HTERT RPE-1 (cell line): ENCODE results near the gene GPR141.

Source experiments
- in situ Hi-C: fragments of 300-500 bp; cut with MboI; formaldehyde crosslinking; loops from 4 replicates; pipeline ENCODE4 v1.14.3; 2020; ENCODE audit warnings: low sequenced_read_pairs

The GPR141 gene, protein sequence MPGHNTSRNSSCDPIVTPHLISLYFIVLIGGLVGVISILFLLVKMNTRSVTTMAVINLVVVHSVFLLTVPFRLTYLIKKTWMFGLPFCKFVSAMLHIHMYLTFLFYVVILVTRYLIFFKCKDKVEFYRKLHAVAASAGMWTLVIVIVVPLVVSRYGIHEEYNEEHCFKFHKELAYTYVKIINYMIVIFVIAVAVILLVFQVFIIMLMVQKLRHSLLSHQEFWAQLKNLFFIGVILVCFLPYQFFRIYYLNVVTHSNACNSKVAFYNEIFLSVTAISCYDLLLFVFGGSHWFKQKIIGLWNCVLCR

DNA sequence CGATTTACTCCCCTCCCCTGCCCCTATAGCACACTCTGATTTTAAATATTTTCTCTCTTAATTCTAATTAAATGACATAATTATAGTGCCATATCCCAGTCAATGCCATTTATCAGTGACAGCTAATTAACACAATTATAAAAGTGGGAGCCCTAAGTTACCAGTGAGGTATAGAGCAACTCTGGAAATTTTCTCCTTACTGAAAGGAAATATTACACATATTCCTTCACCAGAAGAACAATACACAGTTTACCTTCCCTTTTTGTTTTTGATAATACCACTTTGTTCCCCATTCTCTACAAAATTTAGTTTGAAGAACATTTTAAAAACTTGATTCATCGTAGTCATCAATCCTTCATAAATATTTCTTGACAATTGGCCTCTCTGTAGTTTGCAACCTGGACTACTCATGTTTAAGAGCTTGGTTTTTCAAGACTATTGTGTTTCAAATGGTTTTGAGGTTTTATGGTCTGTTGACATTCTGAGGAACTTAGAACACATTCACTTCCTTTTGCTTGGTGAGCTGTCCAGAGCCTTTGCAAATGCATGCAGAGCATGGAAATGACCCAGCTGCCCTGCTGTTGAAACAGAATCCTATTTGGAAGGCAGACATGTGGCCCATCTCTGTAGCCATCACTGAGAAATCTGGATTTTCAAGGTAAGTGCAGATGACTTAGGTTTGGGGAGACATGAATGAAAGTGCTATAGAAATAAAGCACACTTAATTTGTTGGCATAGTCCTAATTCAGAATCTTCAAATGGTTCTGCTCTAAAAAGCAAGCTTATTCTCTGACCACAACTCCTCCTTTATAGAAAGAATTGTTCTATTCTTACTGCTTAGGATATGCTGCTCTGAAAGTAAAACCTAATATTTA lies at the start of gene GPR141:
Gene GPR141, plus strand, starts transcription at position 521 of the 875 bp plus-strand sequence. CDS start 56,628 bp downstream, outside the sequence.
- in situ Hi-C loops: no loop called here

DNA sequence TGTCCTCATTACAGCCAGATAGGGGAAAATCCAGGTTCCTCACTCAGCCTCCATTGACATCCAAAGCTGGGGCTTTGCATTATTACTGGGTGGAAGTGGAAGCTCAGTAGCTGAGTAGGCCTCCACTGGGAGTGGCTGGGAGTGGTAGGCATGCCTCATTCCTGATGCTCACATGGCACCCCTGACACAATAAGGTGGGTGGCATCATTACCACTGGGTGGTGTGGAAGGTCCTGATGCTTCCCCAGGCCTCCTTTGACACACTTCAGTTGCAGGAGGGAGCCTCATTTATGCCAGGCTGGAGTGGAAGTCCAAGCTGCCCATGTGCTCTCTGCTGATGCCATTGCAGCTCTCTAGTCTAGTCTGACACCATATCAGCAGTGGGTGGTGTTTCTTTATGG lies 48.2 kb upstream of the GPR141 start:
- in situ Hi-C loops: no loop called here

DNA sequence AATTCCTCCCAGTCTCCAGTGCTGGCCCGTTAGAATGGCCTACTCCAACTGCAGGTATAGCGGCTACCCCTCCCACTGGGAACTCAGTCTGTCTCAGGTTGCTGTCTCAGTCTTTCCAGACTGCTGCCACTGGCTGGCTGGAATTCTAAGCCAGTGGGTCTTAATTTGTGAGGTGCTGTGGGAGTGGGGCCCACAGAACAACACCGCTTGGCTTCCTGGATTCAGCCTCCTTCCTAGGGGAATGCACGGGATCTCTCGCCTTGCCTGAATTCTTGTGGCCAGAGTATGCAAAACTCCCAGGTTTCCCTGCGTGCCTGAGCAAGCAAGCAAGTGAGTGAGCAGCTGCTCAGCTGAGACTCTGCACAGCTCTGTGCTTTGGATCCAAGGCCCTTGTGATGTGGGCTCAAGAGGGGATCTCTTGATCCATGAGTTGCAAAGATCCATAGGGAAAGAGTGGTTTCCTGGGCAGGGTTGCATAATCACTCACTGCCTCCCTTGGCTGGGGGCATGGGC lies 41.5 kb upstream of the GPR141 start:
- in situ Hi-C loops: no loop called here

DNA sequence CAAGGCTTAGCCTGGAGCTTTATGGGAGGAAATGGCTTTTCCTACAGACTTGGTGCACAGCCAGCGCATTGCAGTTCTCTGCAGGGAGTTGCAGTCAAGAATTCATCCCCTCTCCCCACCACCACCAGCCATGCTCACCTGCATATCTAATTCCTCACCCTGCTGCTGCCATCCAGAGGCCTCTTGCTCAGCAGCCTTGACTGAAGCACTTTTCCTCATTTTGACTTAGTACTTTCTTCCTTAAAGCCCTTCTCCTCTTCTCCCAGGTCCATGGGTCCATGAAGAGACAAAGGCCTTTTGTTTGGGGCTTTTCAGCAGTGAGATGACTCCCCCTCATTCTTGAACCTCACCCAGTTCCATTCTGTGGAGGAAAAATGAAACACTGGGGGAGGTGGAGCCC lies 39.7 kb upstream of the GPR141 start:
- in situ Hi-C loops: no loop called here

DNA sequence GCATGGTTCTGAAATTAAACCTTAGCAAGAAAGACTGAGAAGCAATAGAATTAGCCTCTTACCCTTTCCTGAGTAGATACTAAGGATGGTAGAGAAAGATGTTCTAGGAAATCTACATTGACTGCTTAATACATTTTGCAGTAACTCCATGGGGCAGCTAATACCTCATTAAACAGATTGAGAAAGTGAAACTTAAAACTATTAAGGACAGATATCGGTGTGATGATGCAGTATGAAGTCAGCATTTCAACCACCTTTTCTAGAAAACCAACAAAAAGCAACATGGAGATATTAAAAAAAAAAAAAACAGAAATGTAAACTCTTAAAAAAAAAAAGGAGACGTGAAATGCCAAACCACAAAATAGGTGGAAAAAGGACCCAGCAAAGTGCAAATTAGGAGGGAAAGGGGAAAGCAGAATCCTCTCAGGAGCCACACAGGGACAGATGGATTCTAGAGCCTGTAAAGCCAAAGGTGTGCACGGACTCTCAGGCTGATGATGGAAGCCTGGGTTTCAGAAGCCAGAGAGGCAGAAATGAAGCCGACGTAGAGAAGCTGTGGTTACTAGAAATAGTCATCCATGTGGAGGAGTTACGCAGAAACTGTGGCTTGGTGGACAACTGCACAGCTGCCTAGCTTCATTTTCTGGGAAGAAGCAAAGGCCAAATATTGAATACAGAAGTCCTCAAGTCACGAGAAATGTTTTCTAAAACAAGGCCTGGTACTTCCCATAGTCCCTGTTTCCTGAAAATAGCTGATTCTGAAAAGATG lies 38.1 kb upstream of the GPR141 start:
- in situ Hi-C loops: no loop called here

GRCh38 chr7:37656913-37657530 lies 26.5 kb upstream of the GPR141 start:
- in situ Hi-C loops: no loop called here

DNA sequence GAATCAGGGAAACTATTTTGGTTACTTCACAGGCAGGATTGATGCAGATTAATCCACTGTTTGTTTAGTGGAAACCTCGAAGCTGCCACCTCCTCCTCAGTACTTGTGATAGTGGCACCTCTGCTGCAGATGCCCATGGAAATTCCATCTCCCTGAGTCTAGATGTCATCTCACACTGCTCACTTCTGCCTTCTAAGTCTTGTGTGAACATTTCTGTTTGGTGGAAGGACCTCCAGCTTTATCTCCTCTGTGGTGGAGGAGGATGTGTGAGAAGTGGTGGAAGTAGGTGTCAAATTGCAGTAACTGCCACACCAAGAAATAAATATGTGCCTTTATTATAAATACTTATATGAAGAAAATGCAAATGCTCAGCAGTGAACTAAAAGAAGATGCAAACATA lies 25.8 kb upstream of the GPR141 start:
- in situ Hi-C loops: no loop called here

GRCh38 chr7:37659971-37660565 lies 23.5 kb upstream of the GPR141 start:
- in situ Hi-C loops: no loop called here

DNA sequence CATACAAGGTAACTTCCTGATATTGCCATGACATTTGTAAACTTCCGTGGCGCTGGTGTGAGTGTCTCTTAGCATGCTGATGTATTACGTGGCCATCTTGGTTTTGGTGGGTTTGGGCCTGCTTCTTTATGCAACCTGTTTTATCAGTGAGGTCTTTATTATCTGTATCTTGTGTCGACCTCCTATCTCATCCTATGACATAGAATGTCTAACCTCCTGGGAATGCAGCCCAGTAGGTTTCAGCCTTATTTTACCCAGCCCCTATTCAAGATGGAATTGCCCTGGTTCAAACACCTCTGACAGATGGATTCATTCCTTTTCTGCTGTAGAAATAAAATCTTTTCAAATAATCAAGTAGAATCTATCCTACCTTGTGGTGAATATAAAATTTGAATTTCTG lies 23.0 kb upstream of the GPR141 start:
- in situ Hi-C loops: no loop called here

- in situ Hi-C loops: no loop called here
Observed at GRCh38 chr7:37663693-37664092, 19.9 kb upstream of the GPR141 start.

- in situ Hi-C loops: no loop called here
Observed at GRCh38 chr7:37665352-37666022, 18.1 kb upstream of the GPR141 start.

- in situ Hi-C loops: no loop called here
Observed at GRCh38 chr7:37666026-37666799, 17.4 kb upstream of the GPR141 start.

- in situ Hi-C loops: no loop called here
Observed at GRCh38 chr7:37669818-37670217, 13.7 kb upstream of the GPR141 start.

DNA sequence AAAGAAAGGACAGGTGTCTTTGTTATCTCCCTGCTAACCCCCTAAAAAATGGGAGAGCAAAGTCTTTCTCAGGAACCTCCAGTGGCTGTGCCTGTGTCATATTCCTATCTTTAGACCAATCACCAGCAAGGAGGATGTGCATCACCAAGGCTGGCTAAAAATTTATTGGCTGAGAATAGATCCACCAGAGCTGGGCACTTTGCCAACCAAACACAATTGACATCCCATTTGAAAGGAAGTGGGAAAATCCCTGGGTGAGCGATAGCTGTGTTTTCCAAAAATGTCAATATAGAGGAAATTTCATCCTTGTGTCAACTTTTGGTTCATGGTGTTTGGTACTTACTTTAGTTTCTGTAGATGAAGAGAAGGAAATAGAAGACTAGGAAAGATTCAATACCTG lies 13.1 kb upstream of the GPR141 start:
- in situ Hi-C loops: no loop called here

DNA sequence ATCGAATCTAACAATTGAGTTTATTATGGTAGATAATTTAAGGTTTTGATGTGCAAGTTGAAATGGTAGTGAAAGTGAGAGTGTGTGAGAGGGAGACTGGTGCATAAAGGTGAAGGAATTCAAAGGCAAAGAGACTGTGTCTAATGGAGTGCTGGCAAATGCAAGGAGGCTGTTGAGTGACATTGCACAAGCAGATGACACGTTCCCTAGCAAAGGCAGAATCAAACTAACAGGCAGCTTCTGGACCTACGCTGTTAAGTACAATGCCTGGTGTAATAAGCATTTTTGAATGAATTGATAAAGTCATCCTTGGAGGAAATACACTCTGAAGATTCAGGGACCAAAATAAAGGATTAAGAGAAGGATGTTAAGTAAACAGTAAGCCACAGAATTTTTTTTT lies 11.7 kb upstream of the GPR141 start:
- in situ Hi-C loops: no loop called here

DNA sequence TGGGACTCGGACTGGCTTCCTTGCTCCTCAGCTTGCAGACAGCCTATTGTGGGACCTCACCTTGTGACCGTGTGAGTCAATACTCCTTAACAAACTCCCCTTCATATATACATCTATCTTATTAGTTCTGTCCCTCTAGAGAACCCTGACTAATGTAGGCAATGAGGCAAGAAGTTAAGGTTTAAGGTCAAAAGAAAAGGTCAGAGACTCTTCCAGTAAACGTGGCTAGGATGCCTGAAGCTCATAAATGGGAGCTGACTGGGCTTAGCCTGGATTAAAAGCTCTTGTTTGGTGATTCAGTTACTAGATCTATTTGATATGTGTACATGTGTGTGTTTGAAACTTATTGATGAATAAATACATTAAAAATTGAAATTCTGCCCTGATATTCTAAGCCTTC lies 10.6 kb upstream of the GPR141 start:
- in situ Hi-C loops: no loop called here

DNA sequence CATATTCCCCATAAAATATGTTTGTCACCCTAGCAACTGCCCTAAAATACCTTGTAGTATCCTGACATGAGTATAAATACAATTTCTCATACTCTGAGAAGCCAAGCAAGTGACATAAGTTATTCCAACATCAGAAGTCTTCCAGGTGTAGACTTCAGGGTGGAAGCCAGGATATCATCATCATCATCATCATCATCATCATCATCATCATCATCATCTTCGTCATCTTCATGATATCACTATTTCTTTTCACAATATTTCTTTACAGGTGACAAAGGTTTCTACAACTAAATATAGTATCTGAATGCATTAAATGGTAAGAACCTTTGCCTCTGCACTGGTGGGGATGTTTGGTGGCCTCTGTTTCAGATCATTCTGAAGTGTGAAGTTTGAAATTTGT lies 10.0 kb upstream of the GPR141 start:
- in situ Hi-C loops: no loop called here

DNA sequence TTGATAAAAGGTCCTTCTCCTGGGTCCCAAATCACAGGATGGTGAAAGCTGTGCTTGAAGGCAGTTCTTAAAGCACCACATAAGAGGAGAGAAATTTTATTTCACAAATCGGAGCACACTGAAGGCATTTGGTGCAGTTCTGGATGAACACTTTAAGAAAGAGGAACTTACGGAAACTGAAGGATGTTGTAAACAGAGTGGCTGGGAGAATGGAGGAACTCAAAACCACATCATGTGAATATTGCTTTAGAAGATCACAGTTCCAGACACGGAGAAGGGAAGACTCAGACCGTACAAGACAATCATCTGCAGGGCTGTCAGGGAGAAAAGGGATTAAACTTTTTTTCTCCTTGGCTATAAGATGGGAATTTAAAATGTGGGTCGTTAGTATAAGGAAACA lies 9.0 kb upstream of the GPR141 start:
- in situ Hi-C loops: no loop called here

DNA sequence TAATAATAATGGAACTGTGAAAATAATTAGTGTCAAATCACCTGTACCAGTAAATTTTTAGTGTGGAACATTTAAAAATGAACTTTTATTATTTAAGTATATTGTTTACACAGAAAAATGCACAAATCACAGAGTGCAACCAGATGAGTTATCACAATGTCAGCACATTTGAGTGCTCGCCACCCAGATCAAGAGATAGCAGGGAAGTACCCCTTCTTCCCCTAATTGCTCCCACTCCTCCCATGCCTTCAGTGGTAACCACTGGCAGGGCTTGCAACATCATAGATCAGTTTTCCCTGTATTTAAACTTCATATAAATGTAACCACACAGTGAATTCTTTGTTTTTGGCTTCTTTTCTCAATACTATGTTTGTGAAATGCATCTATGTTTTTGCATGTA lies 7.8 kb upstream of the GPR141 start:
- in situ Hi-C loops: no loop called here
